ENCODE measurements around the gene MYH15.
"Not testable (repeated sequence)": the region's sequence is repeated elsewhere in the genome, so short reads cannot be mapped to it uniquely, and the experiment has no call there.

MYH15 gene

DNA sequence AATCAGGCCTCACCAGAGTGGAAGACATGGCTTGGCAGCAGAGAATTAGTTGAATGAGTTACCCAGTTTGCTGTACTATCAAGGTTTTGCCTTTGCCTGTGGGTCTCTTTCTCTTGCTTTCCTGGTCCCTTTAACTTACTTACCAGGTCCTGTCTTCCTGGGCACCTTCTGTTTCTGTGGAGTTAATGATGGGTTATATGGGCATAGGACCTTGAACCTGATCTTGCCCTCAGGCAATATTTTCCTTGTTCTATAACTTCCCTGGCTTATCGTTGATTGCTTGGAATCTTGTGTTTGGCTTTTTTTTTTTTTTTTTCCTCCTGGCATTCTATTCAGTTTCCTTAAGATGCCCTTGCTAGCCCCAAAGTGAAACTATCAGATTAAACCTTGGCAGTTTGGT, 107.2 kb downstream of the MYH15 start:
- DNase-seq (ENCODE audit: low read depth, low spot score), result no peak
- H3K4me3 ChIP-seq (ENCODE audit: low read length), result no peak overlapping the region

DNA sequence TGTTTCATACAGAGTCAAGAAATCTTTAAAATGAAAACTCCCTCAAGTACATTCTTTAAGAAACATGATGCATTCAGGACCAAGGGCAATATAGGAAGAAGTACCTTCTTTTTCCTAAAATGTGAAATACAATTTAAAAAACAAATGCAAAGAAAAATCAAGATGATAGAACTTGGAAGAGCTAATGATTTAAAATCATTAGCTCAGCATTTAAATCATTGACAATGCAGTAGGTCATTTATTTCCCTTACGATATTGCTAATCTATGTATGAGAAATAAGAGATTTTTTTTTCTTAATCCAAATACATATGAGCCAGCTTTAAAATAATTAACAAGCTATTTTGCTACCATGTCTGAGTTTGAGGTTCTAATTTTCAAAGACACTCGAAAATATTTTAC, 108.6 kb downstream of the MYH15 start:
- no peak for DNase-seq (ENCODE audit: low read depth, low spot score)
- H3K4me3 ChIP-seq (ENCODE audit: low read length), result no peak overlapping the region

DNA sequence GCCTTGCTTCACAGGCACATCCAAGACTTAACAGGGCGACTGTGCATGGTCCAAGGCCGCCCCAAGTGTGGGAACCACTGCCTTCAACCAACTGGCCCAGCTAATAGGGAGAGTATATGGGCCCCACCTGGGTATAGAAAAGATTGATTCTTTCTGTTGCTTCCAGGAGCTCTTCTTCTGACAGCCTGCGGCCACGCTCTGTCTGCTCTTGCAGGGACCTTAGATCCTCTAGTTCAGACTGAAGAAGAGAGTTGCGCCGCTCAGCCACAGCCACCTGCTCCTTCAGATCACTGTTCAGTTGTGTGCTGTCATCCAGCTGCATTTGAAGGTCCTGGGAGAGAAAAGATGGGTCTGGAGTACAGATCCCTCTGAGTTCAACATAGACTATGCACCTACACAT, 111.9 kb downstream of the MYH15 start:
- no peak for DNase-seq (ENCODE audit: low read depth, low spot score)
- H3K4me3 ChIP-seq (ENCODE audit: low read length), result no peak overlapping the region

DNA sequence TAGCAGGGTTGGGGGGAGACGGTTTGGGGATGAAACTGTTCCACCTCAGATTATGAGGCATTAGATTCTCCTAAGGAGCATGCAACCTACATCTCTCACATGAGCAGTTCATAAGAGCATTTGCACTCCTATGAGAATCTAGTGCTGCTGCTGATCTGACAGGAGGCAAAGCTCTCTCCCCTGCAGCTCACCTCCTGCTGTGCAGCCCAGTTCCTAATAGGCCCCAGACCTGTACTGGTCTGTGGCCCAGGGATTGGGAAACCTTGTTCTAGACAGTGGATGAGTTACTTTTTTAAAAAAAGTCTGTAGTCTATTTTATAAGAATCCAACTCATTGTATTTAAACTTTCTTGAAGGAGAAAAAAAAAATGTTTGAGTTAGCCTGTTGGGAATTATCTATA, 114.1 kb downstream of the MYH15 start:
- no peak for DNase-seq (ENCODE audit: low read depth, low spot score)
- H3K4me3 ChIP-seq (ENCODE audit: low read length), result no peak overlapping the region

DNA sequence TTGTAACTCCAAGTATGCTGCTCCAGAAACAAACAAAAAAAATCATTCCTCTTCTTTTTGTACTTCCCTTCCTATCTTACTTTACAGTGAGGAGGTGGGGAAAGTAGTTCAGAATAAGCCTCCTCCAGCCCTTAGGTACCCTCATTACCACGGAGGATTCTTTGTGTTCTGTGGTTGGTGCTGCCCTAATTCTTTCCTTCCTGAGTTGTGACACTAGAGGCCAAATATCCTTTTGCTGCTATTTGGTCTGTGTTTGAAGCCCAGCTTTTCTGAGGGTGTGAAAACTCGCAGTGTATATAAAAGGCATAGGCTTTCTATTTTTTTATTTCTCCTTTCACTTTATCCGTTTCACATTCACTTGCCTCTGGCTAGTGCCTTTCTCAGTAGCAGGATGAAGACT, 115.8 kb downstream of the MYH15 start:
- peak; percentile 10 for DNase-seq (ENCODE audit: low read depth, low spot score)
- H3K4me3 ChIP-seq (ENCODE audit: low read length), result no peak overlapping the region

DNA sequence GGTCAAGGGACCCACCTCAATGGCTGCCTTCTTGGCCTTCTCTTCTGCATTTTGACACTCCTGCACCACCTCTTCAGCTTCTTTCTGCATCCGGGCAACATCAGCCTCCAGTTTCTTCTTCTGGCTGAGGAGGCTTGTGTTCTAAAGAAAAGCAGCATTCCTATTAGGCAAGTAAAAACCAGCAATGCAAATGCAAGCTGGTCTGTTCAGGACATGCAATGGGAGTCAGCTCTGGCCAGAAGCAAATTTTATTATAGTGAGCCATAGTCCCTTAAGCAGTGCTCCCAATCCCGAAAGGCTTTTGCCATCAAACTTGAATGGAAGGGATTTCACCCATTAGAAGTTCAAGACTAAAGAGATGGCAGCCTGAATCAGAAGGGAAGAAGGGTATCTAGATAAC, 116.4 kb downstream of the MYH15 start:
- no peak overlapping the region for H3K4me3 ChIP-seq (ENCODE audit: low read length)
- no peak for DNase-seq (ENCODE audit: low read depth, low spot score)

DNA sequence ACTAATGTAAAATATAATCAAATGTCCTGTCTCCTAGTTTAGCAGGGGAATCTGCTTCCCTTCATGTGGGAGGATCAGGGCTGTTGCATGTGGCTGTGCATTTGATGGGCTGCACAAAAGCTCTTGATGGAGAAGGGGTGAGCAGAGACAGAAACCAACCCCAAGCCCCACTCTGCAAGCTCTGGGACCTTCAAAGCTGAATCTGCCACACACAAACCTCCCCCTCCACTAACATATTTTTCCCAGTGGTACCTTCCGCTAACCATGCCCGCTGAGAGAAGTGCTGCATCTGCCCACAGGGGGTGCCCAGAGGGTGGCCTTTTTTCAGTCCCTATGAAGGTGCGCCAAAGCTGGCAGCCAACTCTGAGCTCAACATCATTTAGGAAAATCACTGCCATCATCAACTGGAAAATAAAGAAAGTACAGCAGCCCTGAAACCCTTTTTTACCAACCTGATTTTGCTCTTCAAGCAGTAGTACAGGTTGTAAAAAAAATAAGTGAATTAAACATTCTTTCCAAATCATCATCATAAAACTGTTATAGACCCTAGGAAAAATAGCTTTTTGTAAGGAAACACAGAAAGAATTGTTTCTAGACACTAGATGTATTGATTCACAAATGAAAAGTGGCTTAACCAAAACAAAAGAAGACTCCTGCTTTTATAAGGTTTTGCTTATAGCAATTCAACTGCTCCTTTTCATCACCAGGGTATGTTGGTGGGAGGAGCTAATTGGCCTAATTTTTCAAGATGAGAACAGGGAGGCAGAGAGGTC, 117.1 kb downstream of the MYH15 start:
- DNase-seq (ENCODE audit: low read depth, low spot score), result peak; percentile 58
- no peak overlapping the region for H3K4me3 ChIP-seq (ENCODE audit: low read length)

DNA sequence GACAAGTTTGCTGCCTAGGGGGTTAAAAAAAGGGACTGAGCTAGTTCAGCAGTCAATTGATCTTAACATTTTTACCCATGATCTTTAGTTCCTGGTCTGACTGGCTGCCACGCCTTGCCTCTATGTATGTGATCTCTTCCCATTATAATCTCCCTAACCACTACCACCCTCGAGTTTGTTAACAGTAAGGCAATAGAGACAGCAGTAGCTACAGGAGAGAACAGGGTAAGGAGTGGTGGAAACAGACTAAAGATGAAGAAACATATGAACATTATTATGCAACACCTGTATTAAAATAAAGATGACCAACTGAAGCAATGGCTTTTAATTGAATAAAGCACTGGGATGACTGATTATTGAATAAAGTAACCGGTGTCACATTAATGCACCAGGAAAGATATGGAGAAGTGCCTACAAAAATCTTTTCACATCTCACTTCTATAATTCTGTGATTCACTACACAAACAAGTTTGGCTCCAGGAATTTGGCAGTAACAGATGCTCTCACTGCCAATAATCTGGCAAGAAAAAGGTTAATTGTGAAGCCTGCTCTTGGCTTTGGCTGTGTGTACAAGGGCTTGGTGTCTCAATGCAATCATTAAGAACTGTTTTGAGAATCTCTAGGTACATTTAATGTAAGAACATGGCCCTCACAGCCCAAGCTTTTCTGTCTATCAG, 118.3 kb downstream of the MYH15 start:
- DNase-seq (ENCODE audit: low read depth, low spot score), result no peak
- no peak overlapping the region for H3K4me3 ChIP-seq (ENCODE audit: low read length)

DNA sequence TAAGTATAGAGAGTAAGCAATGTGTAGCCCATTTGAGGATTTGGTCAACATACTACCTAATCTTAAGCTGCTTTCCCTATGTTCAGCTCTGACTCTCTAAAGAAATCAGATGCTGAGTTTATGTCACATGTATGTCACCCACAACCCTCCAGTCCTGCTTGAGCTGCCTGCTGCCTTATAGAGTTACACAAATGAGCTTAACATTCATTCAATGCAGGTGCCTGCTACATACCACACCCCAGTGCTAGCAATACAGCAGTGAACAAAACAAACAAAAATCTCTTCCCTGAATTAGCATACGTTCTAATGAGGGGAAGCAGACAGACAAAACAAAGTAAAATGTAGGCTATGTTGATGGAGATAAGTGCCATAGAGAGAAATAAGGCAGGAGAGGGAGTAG, 121.0 kb downstream of the MYH15 start:
- H3K4me3 ChIP-seq (ENCODE audit: low read length), result no peak overlapping the region
- no peak for DNase-seq (ENCODE audit: low read depth, low spot score)

DNA sequence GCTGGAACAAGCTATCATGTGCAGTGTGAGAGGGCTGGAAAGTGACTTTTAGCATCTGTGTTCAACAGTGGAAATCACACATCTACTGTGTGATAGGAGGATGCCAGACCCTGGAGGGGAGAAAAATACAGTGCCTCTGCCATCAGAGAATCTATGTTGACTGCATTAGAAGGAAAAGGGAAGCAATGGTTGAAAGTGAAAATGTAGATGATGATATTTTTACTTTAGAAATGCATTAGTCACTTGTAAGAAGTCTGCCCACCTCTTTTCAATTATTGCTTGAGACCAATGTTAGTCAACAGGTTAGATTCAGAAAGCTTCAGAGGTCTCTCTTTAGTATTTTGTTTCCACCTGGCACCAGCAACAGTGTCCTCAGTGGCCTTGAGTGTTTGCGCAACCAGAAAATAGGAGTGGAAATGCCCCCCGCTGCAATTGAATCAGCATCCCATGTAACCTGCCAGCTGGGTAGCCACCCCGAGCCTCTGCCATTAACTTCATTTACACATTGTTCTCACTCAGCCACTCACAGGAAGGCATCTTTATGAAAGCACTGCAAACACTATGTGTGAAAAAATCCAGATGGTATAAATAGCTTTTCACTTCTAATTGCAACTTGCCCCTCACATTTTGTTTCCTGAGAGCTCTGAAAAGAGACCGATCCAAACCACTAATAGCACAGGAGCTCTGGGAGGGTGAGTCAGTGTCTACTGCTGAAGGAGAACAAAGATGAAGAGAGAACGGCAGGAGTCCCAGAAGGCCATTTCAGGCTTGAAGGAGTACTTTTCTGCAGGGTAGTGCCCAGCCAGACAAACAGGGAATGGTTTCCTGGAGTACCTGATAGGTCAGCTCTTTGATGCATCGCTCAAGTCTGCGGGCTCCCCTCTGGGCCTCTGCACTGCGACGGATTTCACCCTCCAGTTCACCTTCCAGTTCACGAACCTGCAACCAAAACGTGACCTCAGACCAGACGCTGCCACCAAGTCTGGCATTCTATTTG, 122.0 kb downstream of the MYH15 start:
- H3K4me3 ChIP-seq (ENCODE audit: low read length), result no peak overlapping the region
- DNase-seq (ENCODE audit: low read depth, low spot score), result no peak

DNA sequence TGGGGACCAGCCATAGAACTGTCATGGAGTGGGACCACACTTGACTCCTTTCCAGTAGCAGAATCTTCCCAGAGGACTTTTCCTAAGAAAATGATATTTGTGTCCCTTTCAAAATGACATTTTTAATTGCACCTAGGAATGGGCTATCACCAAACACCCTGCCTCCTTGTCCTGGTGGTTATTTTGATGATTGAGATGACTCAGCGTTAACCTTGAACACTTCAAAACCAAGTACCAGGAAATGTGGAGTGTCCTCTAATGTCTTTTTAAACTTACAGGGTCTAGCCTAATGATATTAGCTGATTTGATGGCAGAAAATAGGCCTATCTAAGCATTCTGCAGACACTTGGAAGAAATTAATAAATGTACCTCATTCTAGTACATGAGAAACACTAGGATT, 123.3 kb downstream of the MYH15 start:
- no peak for DNase-seq (ENCODE audit: low read depth, low spot score)
- H3K4me3 ChIP-seq (ENCODE audit: low read length), result no peak overlapping the region

DNA sequence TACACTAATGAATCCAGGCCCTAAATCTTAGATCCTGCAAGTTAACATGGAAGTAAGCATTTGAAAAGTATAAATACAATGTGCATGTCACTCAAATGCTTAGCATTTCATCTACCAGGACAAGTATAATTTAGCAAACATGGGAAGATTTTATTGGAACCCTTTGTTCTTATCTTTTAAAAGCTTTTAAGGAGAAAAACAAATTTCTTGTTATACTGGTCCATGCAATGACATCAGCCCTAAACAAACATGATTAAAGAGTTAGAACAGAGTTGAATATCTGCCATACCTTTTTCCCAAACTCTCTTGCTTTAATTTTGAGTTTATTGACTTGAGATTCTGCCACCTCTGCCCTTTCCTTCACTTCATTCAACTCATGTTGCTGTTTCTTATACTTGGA, 127.1 kb downstream of the MYH15 start:
- H3K4me3 ChIP-seq (ENCODE audit: low read length), result no peak overlapping the region
- DNase-seq (ENCODE audit: low read depth, low spot score), result no peak

DNA sequence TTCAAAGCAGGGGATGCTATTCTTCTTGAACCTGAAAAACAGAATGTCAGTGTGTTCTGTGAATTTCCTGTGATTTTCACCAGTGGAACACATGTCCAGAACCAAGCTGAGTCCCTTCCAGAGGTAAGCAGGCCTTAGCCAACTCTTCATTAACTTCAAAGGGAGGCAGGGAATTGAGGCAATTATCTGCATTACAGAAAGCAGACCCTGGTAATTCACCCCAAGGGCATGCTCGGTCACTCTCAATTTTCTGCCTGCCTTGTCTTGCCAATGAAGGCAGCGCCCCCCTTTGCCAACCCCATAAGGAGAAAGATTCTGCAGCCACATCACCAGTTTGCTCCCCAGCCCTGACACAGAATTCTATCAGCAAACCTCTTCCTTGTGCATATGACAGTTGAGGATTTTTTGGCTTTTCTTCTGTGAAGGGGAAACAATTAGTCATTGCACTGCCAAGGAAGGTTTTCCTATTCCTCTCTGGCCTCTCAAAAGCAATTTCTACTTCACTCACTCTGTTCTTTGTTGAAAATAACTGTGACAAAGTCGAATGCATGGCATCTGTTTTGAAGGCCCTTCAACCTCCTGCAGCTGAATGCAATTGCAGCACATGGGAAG, 128.8 kb downstream of the MYH15 start:
- DNase-seq (ENCODE audit: low read depth, low spot score), result no peak
- no peak overlapping the region for H3K4me3 ChIP-seq (ENCODE audit: low read length)

DNA sequence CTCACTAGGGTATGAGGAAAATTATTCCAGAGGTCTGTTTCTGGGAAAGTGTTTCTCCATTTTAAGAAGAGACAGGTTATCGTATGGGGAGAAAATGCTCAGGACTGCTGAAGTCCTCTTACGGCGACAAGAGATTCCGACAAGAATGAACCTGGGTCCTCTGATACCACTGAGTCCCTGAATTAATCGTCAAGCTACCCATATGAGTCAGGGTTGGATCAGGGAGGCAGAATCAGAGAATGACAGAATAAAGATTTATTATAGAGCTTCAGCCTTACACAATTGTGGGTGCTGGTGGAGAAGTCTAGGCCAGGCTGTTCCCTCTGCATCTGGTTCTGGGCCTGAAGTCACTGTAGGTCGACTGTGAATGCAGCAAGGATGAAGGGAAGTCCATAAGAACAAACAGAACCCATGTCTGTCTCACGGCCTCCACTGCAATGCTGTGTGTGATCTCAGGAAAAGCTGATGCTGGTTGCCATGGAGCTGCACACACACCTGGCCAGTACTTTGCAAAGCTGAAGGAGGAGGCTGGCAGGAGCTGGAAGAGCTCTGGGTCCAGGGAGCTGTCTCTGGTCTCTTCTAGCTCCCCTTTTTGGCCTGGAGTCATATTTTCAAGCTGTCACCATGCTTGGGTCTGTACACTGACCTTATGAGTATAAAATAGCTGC, 130.1 kb downstream of the MYH15 start:
- H3K4me3 ChIP-seq (ENCODE audit: low read length), result no peak overlapping the region
- DNase-seq (ENCODE audit: low read depth, low spot score), result no peak

DNA sequence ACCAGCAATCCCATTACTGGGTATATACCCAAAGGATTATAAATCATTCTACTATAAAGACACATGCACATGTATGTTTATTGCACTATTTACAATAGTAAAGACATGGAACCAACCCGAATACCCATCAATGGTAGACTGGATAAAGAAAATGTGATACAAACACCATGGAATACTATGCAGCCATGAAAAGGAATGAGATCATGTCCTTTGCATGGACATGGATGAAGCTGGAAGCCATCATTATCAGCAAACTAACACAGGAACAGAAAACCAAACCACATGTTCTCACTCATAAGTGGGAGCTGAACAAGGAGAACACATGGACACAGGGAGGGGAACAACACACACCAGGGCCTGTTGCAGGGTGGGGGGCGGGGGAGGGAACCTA, 131.4 kb downstream of the MYH15 start:
- not testable (repeated sequence) for H3K4me3 ChIP-seq (ENCODE audit: low read length); DNase-seq (ENCODE audit: low read depth, low spot score)

DNA sequence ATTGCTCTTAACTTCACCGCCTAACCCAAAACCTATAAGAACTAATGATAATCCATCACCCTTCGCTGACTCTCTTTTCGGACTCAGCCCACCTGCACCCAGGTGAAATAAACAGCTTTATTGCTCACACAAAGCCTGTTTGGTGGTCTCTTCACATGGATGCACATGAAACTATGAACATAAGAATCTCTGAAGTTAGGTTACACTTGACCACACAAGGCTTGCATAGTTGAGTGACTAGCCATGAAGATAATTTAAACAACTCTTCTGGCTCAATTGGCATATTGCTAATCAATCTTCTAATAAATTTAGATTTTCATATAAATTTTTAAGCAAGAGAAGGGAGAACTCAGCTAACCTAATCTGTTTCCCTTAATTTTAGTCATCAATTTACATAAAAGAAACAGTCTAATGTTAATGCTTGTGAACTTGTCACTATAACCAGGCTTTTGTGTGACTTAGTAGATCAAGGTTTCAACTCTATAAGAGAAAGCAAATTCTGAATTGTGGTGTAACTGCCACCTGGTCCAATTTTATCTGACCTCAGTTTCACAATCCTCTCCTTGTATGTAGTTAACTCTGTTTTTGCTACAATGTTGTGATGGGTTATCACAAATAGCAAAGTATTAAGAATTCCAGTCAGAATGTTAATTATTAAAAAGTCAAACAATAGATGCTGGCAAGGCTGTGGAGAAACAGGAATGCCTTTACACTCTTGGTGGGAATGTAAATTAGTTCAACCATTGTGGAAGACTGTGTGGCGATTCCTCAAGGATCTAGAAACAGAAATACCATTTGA, 132.0 kb downstream of the MYH15 start:
- H3K4me3 ChIP-seq (ENCODE audit: low read length), result no peak overlapping the region
- DNase-seq (ENCODE audit: low read depth, low spot score), result no peak

DNA sequence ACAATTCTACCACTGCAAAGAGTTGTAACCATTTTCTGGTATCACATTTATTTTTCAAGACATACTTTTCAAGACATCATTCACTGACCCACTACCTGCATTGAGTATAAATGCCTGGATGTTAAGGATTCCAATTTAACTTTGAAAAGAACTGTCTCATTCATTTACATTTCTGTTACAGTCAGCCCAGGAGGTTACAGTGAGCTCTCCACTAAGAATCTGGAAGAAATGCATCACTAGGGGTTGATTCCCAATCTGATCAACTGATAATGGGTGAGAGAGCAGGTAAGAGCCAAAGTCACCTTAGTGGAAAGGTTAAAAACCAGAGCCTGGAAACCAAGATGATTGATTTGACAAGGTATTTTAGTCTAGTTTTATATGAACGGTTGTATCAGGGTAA, 133.0 kb downstream of the MYH15 start:
- no peak overlapping the region for H3K4me3 ChIP-seq (ENCODE audit: low read length)
- no peak for DNase-seq (ENCODE audit: low read depth, low spot score)

DNA sequence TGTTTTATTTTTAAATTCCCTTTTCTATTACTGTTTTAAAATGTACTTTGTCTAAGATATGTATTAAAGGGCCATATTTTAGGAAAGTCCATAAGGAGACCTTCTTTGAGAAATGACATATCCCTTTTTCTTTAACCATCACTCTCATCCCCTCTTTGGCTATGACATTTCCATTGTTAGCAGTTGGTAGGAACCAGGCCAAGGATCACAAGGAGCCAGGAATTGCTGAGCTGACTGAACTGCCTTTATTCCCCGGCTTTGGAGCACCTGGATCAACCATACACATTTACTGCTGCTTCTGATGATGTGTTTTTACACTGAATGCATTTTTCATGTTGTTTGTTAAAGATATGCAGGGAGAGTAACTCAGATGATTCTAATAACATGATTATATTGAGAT, 134.4 kb downstream of the MYH15 start:
- DNase-seq (ENCODE audit: low read depth, low spot score), result no peak
- H3K4me3 ChIP-seq (ENCODE audit: low read length), result no peak overlapping the region

All from Jurkat, Clone E6-1 (cell line).